GM12874 (cell line): Measurements from ENCODE around the gene ARHGAP4.

Source experiments
- CTCF ChIP-seq: IDR thresholded peaks from 2 replicates; pipeline ENCODE4 v1.5.1; 2011; ENCODE audit warnings: low read depth, mild to moderate bottlenecking, control low read depth, low read length, moderate library complexity; ENCODE audit not compliant: insufficient read depth

Gene ARHGAP4

GRCh38 chrX:153868576-153869472 lies 57.2 kb downstream of the ARHGAP4 start:
- no peak for TF ChIP-seq CTCF

GRCh38 chrX:153867671-153868070 lies 58.4 kb downstream of the ARHGAP4 start:
- no peak for TF ChIP-seq CTCF

- no peak for TF ChIP-seq CTCF
Observed at GRCh38 chrX:153867139-153867538, 58.9 kb downstream of the ARHGAP4 start.

GRCh38 chrX:153866302-153867019 lies 59.6 kb downstream of the ARHGAP4 start:
- TF ChIP-seq CTCF = no peak

- no peak for TF ChIP-seq CTCF
Observed at GRCh38 chrX:153865685-153866084, 60.4 kb downstream of the ARHGAP4 start.

GRCh38 chrX:153865321-153865580 lies 60.8 kb downstream of the ARHGAP4 start:
- TF ChIP-seq CTCF = no peak

- no peak for TF ChIP-seq CTCF
Observed at GRCh38 chrX:153864561-153865320, 61.3 kb downstream of the ARHGAP4 start.
